Measurements from ENCODE around the gene NAGA. TPM values are rescaled to one million over a fixed set of nuclear protein-coding genes. Genes with fewer than 3 reads are reported as not detected.
A peak's percentile ranks its signal among the peaks of the same experiment; 100 is the strongest.
"Not testable (repeated sequence)": the region's sequence is repeated elsewhere in the genome, so short reads cannot be mapped to it uniquely, and the experiment has no call there.

Gene NAGA
- total RNA-seq, 2 experiments from 2014 or later: 19.7 to 20.0 TPM

GRCh38 chr22:42076764-42077485, 6.3 kb upstream of the NAGA start:
- Mint-ChIP-seq H3K9me3 (ENCODE audit: low read depth) (no peaks in the 10 kb centered on the region), H3K27me3 (no peaks in the 10 kb centered on the region), H3K4me3 (no peak overlapping the region), H3K4me1 (peaks cover 34% of the 10 kb centered on the region), H3K27ac (no peak overlapping the region), H3K36me3 (ENCODE audit: low read depth) (peaks cover 4% of the 10 kb centered on the region)
- no peak for ATAC-seq
- ChIA-PET CTCF (no interaction called here), POLR2A (interaction anchor here (3.0 kb wide), 1 partner anchor 13 kb away, joined by 12 read pairs; the partner anchor contains the start of gene NDUFA6)
- DNase-seq: no peak
- intact Hi-C loops (cut with DNase I, micrococcal nuclease): loop anchor here (10.0 kb wide), 3 partner anchors 82 to 632 kb away; partner anchors contain the start of genes TOB2 (in 1 of the 2) and WBP2NL (in 1 of the 2)

GRCh38 chr22:42074846-42075676, 4.4 kb upstream of the NAGA start:
- H3K9me3 Mint-ChIP-seq (ENCODE audit: low read depth): no peaks in the 10 kb centered on the region
- CTCF ChIA-PET: interaction anchor here (0.7 to 1.2 kb wide), 5 partner anchors 11 to 95 kb away, joined by 3 to 5 read pairs (median 4); no protein-coding TSS in a partner anchor
- H3K4me1 Mint-ChIP-seq: peaks cover 30% of the 10 kb centered on the region
- ATAC-seq: no peak
- peak overlapping the region; percentile 77 for H3K27ac Mint-ChIP-seq
- H3K4me3 Mint-ChIP-seq: peak overlapping the region; percentile 55
- no peaks in the 10 kb centered on the region for H3K27me3 Mint-ChIP-seq
- intact Hi-C loops (cut with DNase I, micrococcal nuclease): loop anchor here (5.0 to 10.0 kb wide), 6 partner anchors 80 to 630 kb away; partner anchors contain the start of genes SEPTIN3 (in 1 of the 2), TOB2 (in 1 of the 2) and WBP2NL (in 1 of the 2)
- H3K36me3 Mint-ChIP-seq (ENCODE audit: low read depth): no peaks in the 10 kb centered on the region
- no peak for DNase-seq
- POLR2A ChIA-PET: interaction anchor here (3.0 kb wide), 1 partner anchor 15 kb away, joined by 12 read pairs; the partner anchor contains the start of gene NDUFA6

GRCh38 chr22:42074132-42074811, 3.7 kb upstream of the NAGA start, which contains the start of gene PHETA2:
Gene PHETA2 (plus strand): TSS chr22:42074248. CDS start chr22:42077294, 3,046 bp downstream.
- Mint-ChIP-seq H3K36me3 (ENCODE audit: low read depth) (no peaks in the 10 kb centered on the region), H3K4me1 (peaks cover 30% of the 10 kb centered on the region), H3K27ac (peak within 1 kb of the TSS; percentile 77), H3K27me3 (no peaks in the 10 kb centered on the region), H3K9me3 (ENCODE audit: low read depth) (no peaks in the 10 kb centered on the region), H3K4me3 (peak within 1 kb of the TSS; percentile 55)
- intact Hi-C loops (cut with DNase I, micrococcal nuclease): loop anchor here (5.0 to 10.0 kb wide), 6 partner anchors 79 to 629 kb away; partner anchors contain the start of genes SEPTIN3 (in 1 of the 2), TOB2 (in 1 of the 2) and WBP2NL (in 1 of the 2)
- CTCF ChIA-PET: interaction anchor here (0.7 kb wide), 1 partner anchor 14 kb away, joined by 3 read pairs; no protein-coding TSS in a partner anchor
- DNase-seq (peak; percentile 75), ATAC-seq (no peak)
- POLR2A ChIA-PET: no interaction called here

- peak overlapping the region; percentile 67 for H3K27ac Mint-ChIP-seq
- peak overlapping the region; percentile 55 for H3K4me3 Mint-ChIP-seq
- no peak for DNase-seq
- ATAC-seq: no peak
- peaks cover 3% of the 10 kb centered on the region for H3K36me3 Mint-ChIP-seq (ENCODE audit: low read depth)
- H3K27me3 Mint-ChIP-seq: no peaks in the 10 kb centered on the region
- no peaks in the 10 kb centered on the region for H3K9me3 Mint-ChIP-seq (ENCODE audit: low read depth)
- intact Hi-C loops (cut with DNase I, micrococcal nuclease): loop anchor here (5.0 to 10.0 kb wide), 6 partner anchors 79 to 629 kb away; partner anchors contain the start of genes SEPTIN3 (in 1 of the 2), TOB2 (in 1 of the 2) and WBP2NL (in 1 of the 2)
- peaks cover 28% of the 10 kb centered on the region for H3K4me1 Mint-ChIP-seq
- ChIA-PET POLR2A (interaction anchor here (0.6 kb wide), 1 partner anchor 25 kb away, joined by 4 read pairs; no protein-coding TSS in a partner anchor), CTCF (interaction anchor here (0.7 kb wide), 1 partner anchor 14 kb away, joined by 3 read pairs; no protein-coding TSS in a partner anchor)
Measured at GRCh38 chr22:42073621-42074041, 3.0 kb upstream of the NAGA start.

GRCh38 chr22:42072606-42073330, 2.2 kb upstream of the NAGA start:
- H3K4me3 Mint-ChIP-seq: peak overlapping the region; percentile 55
- H3K36me3 Mint-ChIP-seq (ENCODE audit: low read depth): peaks cover 10% of the 10 kb centered on the region
- H3K4me1 Mint-ChIP-seq: peaks cover 28% of the 10 kb centered on the region
- DNase-seq: no peak
- intact Hi-C loops (cut with DNase I, micrococcal nuclease): loop anchor here (5.0 to 10.0 kb wide), 6 partner anchors 78 to 628 kb away; partner anchors contain the start of genes SEPTIN3 (in 1 of the 2), TOB2 (in 1 of the 2) and WBP2NL (in 1 of the 2)
- ATAC-seq: no peak
- ChIA-PET POLR2A (no interaction called here), CTCF (no interaction called here)
- H3K27ac Mint-ChIP-seq: peak overlapping the region; percentile 45
- H3K27me3 Mint-ChIP-seq: no peaks in the 10 kb centered on the region
- no peaks in the 10 kb centered on the region for H3K9me3 Mint-ChIP-seq (ENCODE audit: low read depth)

GRCh38 chr22:42071508-42071907, 896 bp upstream of the NAGA start:
- DNase-seq; H3K27me3 Mint-ChIP-seq; ATAC-seq; CTCF ChIA-PET; H3K9me3 Mint-ChIP-seq (ENCODE audit: low read depth): not testable (repeated sequence)
- intact Hi-C loops (cut with DNase I, micrococcal nuclease): loop anchor here (2.0 to 10.0 kb wide), 13 partner anchors 41 to 627 kb away; partner anchors contain the start of genes CENPM (in 1 of the 2), POLDIP3 (in 1 of the 2), SEPTIN3 (in 1 of the 2) and SNU13 (in 1 of the 2)
- peaks cover 16% of the 10 kb centered on the region for H3K36me3 Mint-ChIP-seq (ENCODE audit: low read depth)
- H3K4me3 Mint-ChIP-seq: peak overlapping the region; percentile 84
- POLR2A ChIA-PET: interaction anchor here (0.6 to 1.3 kb wide), 2 partner anchors 12 to 19 kb away, joined by 6 read pairs; partner anchors contain the start of gene NDUFA6
- peaks cover 28% of the 10 kb centered on the region for H3K4me1 Mint-ChIP-seq
- H3K27ac Mint-ChIP-seq: peak overlapping the region; percentile 89

GRCh38 chr22:42069801-42070516, 653 bp downstream of the NAGA start:
- no peak for ATAC-seq
- POLR2A ChIA-PET: interaction anchor here (0.6 to 1.8 kb wide), 4 partner anchors 10 to 996 kb away, joined by 3 to 10 read pairs (median 4); partner anchors contain the start of genes NDUFA6 and SMDT1

GRCh38 chr22:42068291-42068690, 2.3 kb downstream of the NAGA start:
- H3K4me3 Mint-ChIP-seq: no peak overlapping the region
- peaks cover 29% of the 10 kb centered on the region for H3K36me3 Mint-ChIP-seq (ENCODE audit: low read depth)
- no peak for ATAC-seq
- H3K4me1 Mint-ChIP-seq: peaks cover 18% of the 10 kb centered on the region
- ChIA-PET POLR2A (interaction anchor here (1.2 kb wide), 1 partner anchor 11 kb away, joined by 5 read pairs; the partner anchor contains the start of gene SMDT1), CTCF (interaction anchor here (0.6 kb wide), 1 partner anchor 701 kb away, joined by 3 read pairs; no protein-coding TSS in a partner anchor)
- no peaks in the 10 kb centered on the region for H3K27me3 Mint-ChIP-seq
- DNase-seq: no peak
- no peaks in the 10 kb centered on the region for H3K9me3 Mint-ChIP-seq (ENCODE audit: low read depth)
- H3K27ac Mint-ChIP-seq: no peak overlapping the region
- intact Hi-C loops (cut with DNase I, micrococcal nuclease): no loop called here

More at GRCh38 chr22:42069801-42070516, 653 bp downstream of the NAGA start:
- DNase-seq: no peak
- CTCF ChIA-PET: interaction anchor here (0.6 to 1.7 kb wide), 8 partner anchors 10 to 374 kb away, joined by 3 to 4 read pairs (median 4); partner anchors contain the start of gene SMDT1
- Mint-ChIP-seq H3K27ac (peak overlapping the region; percentile 86), H3K9me3 (ENCODE audit: low read depth) (no peaks in the 10 kb centered on the region), H3K36me3 (ENCODE audit: low read depth) (peaks cover 24% of the 10 kb centered on the region), H3K4me1 (peaks cover 23% of the 10 kb centered on the region), H3K27me3 (no peaks in the 10 kb centered on the region), H3K4me3 (peak overlapping the region; percentile 84)
- intact Hi-C loops (cut with DNase I, micrococcal nuclease): loop anchor here (1.0 to 10.0 kb wide), 19 partner anchors 9 to 625 kb away; partner anchors contain the start of genes SMDT1 (in 2 of the 2), WBP2NL (in 2 of the 2), CCDC134 (in 1 of the 2) and CENPM (in 1 of the 2)

GRCh38 chr22:42067671-42068251, 2.9 kb downstream of the NAGA start:
- intact Hi-C loops (cut with DNase I, micrococcal nuclease): no loop called here
- H3K4me3 Mint-ChIP-seq: no peak overlapping the region
- CTCF ChIA-PET: interaction anchor here (0.6 kb wide), 1 partner anchor 701 kb away, joined by 3 read pairs; no protein-coding TSS in a partner anchor

More at GRCh38 chr22:42067671-42068251, 2.9 kb downstream of the NAGA start:
- peaks cover 18% of the 10 kb centered on the region for H3K4me1 Mint-ChIP-seq
- H3K9me3 Mint-ChIP-seq (ENCODE audit: low read depth): no peaks in the 10 kb centered on the region
- no peak overlapping the region for H3K27ac Mint-ChIP-seq
- DNase-seq: no peak
- H3K36me3 Mint-ChIP-seq (ENCODE audit: low read depth): peaks cover 33% of the 10 kb centered on the region
- POLR2A ChIA-PET: interaction anchor here (1.1 kb wide), 1 partner anchor 36 kb away, joined by 4 read pairs; no protein-coding TSS in a partner anchor
- no peak for ATAC-seq
- H3K27me3 Mint-ChIP-seq: no peaks in the 10 kb centered on the region

Measured in activated CD4-positive, alpha-beta T cell treated with anti-CD3 and anti-CD28 coated beads for 36 hours (primary cell).